Progenitor cell of endocrine pancreas (in vitro differentiated cells): Measurements from ENCODE around the gene C11orf58. TPM values are rescaled to one million over a fixed set of nuclear protein-coding genes. Genes with fewer than 3 reads are reported as not detected.

ENCODE experiments used
- DNase-seq: peaks from one replicate; pipeline ENCODE4 v3.0.0; 2021; ENCODE audit warnings: low spot score; ENCODE audit not compliant: unreplicated experiment
- H3K27ac Mint-ChIP-seq: 2 replicates; pipeline ENCODE4 v1.8.0; 2021; ENCODE audit warnings: mild to moderate bottlenecking, moderate library complexity, mixed read lengths
- H3K27me3 Mint-ChIP-seq: 2 replicates; pipeline ENCODE4 v1.8.0; 2021; ENCODE audit warnings: mixed read lengths
- H3K36me3 Mint-ChIP-seq: 2 replicates; pipeline ENCODE4 v1.8.0; 2022; ENCODE audit warnings: mixed read lengths; ENCODE audit not compliant: insufficient read depth
- H3K4me1 Mint-ChIP-seq: 2 replicates; pipeline ENCODE4 v1.8.0; 2021; ENCODE audit warnings: low read depth, mixed read lengths
- H3K4me3 Mint-ChIP-seq: 2 replicates; pipeline ENCODE4 v1.8.0; 2021; ENCODE audit warnings: low read depth, mild to moderate bottlenecking, moderate library complexity, mixed read lengths
- H3K9me3 Mint-ChIP-seq: 2 replicates; pipeline ENCODE4 v1.8.0; 2021; ENCODE audit warnings: low read depth, mixed read lengths
- CTCF ChIP-seq: fragments of 200-600 bp; sonication (generic); IDR thresholded peaks from one replicate; pipeline ENCODE4 v1.5.0; 2021; ENCODE audit warnings: antibody characterized with exemption, mild to moderate bottlenecking; ENCODE audit not compliant: unreplicated experiment
- total RNA-seq: library from RNA; stranded (reverse); gene quantifications from 2 replicates; pipeline ENCODE4 v1.2.1, GENCODE V29; 2021

The C11orf58 gene
- total RNA-seq, 1 donor from 2014 or later, result 162 TPM

DNA sequence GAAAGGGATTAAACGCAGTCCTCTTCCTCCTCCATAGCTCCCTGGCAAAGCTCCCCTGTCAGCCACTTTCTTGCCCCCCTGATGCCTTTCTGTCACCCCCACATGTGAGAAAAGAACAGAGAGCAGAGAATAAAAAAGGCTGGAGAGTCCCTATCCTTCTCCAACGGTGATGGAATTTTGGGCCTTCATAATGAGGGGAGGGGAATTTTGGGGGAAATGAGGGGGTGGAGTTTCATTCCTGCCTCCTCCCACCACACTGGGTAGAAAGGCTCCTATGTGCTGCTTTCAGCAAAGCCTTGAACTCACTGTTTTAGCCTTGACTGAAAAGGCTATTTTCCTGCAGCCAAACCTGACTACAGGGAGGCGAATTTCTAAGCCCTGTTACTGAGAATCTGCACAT is 59.3 kb downstream of the C11orf58 start:
- no peaks in the 10 kb centered on the region for H3K27me3 Mint-ChIP-seq
- H3K9me3 Mint-ChIP-seq, result no peaks in the 10 kb centered on the region
- no peak overlapping the region for H3K27ac Mint-ChIP-seq
- H3K4me3 Mint-ChIP-seq, result no peak overlapping the region
- DNase-seq, result no peak
- peaks cover 17% of the 10 kb centered on the region for H3K4me1 Mint-ChIP-seq
- TF ChIP-seq CTCF, result no peak
- H3K36me3 Mint-ChIP-seq, result peaks cover 25% of the 10 kb centered on the region

GRCh38 chr11:16799221-16799620 is 60.8 kb downstream of the C11orf58 start:
- Mint-ChIP-seq H3K27me3 (no peaks in the 10 kb centered on the region), H3K4me3 (no peak overlapping the region), H3K36me3 (peaks cover 26% of the 10 kb centered on the region), H3K9me3 (no peaks in the 10 kb centered on the region), H3K4me1 (peaks cover 17% of the 10 kb centered on the region), H3K27ac (no peak overlapping the region)
- no peak for DNase-seq
- no peak for TF ChIP-seq CTCF

DNA sequence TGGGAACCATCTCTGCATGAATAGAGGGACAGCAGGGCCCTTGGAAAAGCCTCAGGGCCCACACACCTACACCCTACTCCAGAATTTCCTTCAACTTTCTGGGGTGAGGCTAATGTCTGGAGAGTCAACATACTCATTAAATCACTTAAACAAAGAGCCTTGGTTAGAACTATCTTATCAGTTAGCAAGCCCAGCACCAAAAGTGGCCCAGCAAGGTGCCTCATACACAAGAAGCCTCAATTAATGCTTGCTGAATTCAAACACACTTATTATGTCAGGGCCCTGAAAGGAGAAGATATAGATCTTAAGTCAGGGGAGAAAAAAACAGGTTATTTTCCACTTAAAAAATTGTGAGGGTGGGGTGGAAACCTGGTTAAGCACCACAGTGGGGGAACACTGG is 61.4 kb downstream of the C11orf58 start:
- Mint-ChIP-seq H3K27me3 (no peaks in the 10 kb centered on the region), H3K4me1 (peaks cover 17% of the 10 kb centered on the region), H3K27ac (peak overlapping the region; percentile 78), H3K4me3 (no peak overlapping the region), H3K9me3 (no peaks in the 10 kb centered on the region), H3K36me3 (peaks cover 27% of the 10 kb centered on the region)
- DNase-seq, result no peak
- TF ChIP-seq CTCF, result no peak

GRCh38 chr11:16800382-16800781 is 61.9 kb downstream of the C11orf58 start:
- peaks cover 17% of the 10 kb centered on the region for H3K4me1 Mint-ChIP-seq
- no peaks in the 10 kb centered on the region for H3K9me3 Mint-ChIP-seq
- DNase-seq, result no peak
- no peak overlapping the region for H3K27ac Mint-ChIP-seq
- H3K36me3 Mint-ChIP-seq, result peaks cover 28% of the 10 kb centered on the region
- no peaks in the 10 kb centered on the region for H3K27me3 Mint-ChIP-seq
- H3K4me3 Mint-ChIP-seq, result no peak overlapping the region
- TF ChIP-seq CTCF, result no peak

DNA sequence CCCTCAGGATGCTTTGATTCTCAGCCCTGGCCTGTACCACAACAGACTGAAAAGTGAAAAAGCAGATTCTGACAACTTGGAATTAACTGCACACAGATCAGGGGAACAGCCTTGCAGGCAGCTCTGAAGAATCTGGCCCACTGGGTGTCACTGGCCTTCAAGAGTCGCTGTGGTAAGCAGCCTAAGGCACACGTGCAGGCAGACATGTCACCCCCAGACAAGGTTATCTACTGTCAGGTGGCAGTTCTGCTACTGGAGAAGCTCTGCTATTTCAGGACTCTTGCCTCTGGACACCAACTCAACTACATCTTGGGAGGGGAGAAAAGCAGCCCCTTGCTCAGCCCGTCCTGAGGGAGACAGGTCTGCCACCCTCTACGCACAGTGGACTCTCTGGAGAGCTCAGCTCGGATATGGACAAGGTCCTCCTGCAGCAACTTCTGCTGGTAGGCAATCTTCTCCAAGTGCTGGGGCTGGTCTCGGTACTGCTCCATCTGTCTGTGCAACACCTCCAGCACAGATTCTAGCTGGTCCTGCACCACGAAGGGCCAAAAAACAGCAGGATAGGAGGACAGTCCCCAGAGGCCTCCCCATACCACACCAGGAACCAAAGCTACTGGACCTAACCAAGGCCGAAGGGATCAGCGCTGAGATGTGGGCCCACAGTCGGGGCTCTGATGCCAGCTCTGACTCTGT is 63.0 kb downstream of the C11orf58 start:
- Mint-ChIP-seq H3K4me1 (peaks cover 17% of the 10 kb centered on the region), H3K36me3 (peaks cover 27% of the 10 kb centered on the region), H3K9me3 (no peaks in the 10 kb centered on the region), H3K27me3 (no peaks in the 10 kb centered on the region), H3K27ac (peak overlapping the region; percentile 56), H3K4me3 (no peak overlapping the region)
- no peak for DNase-seq
- TF ChIP-seq CTCF, result no peak
